Esophagus squamous epithelium (tissue), 4 donors: ENCODE measurements around the gene FNDC3B.

ENCODE experiments used
- POLR2A ChIP-seq, 4 donors: fragments of 450-650 bp; IDR thresholded peaks; one replicate each; pipeline ENCODE4 v1.6.1; 2017; ENCODE audit warnings: antibody characterized with exemption in 4 of 4, mild to moderate bottlenecking in 4 of 4, moderate library complexity in 3 of 4
- TF ChIP-seq, protein P1 (sequence below), 6 experiments: fragments of 450-650 bp in 4 of 6; fragments of 200-600 bp in 2 of 6; sonication (generic) in 2 of 6; IDR thresholded peaks; one replicate each; pipeline ENCODE4 v1.5.1; 2016 to 2019; ENCODE audit warnings: antibody characterized with exemption in 6 of 6, mild to moderate bottlenecking in 4 of 6, moderate library complexity in 4 of 6

DNA sequence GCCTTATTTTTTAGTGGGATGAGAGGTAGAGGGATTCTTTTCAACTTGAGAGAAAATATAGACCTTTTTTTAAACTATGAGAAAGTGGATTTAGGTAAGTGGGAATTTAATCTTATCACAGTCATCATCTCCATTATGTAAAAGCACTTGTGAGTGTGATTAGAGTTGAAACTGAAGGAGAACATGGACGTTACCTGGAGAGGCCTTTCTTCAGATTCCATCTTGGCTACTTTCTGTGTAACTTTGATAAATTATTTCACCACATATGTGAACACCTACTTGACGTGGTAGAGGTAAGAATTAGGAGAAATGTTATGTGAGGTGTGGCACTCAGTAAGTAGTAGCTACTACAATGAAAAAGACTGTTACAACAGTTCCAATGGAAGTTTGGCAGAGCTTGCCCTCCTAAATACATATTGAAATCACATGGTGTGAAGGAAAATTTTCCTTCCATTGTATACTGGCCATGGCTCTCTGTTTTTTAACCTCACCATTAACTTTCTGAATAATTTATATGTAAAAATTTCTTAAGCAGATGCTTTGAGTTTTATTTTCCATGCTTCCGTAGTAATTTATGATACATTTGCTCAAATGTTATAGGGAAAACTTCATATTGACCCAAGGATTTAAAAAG, 193.3 kb downstream of the FNDC3B start:
- TF ChIP-seq POLR2A (IDR thresholded peaks at IDR 0.05) = no peak
- TF ChIP-seq, protein P1, sequence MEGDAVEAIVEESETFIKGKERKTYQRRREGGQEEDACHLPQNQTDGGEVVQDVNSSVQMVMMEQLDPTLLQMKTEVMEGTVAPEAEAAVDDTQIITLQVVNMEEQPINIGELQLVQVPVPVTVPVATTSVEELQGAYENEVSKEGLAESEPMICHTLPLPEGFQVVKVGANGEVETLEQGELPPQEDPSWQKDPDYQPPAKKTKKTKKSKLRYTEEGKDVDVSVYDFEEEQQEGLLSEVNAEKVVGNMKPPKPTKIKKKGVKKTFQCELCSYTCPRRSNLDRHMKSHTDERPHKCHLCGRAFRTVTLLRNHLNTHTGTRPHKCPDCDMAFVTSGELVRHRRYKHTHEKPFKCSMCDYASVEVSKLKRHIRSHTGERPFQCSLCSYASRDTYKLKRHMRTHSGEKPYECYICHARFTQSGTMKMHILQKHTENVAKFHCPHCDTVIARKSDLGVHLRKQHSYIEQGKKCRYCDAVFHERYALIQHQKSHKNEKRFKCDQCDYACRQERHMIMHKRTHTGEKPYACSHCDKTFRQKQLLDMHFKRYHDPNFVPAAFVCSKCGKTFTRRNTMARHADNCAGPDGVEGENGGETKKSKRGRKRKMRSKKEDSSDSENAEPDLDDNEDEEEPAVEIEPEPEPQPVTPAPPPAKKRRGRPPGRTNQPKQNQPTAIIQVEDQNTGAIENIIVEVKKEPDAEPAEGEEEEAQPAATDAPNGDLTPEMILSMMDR (IDR thresholded peaks at IDR 0.05) = no peak
